AG04449 (cell line): ENCODE data around the gene ZNF701.
"Not testable (repeated sequence)": the region's sequence is repeated elsewhere in the genome, so short reads cannot be mapped to it uniquely, and the experiment has no call there.

ENCODE experiments used
- CTCF ChIA-PET: fragments of 350-600 bp; formaldehyde crosslinking; extraction: SDS; loops from one replicate; lab custom pipeline; 2021; ENCODE audit warnings: antibody characterized with exemption; lab: Yijun Ruan, JAX
- POLR2A ChIA-PET: fragments of 400-600, 350-600 bp; formaldehyde crosslinking; extraction: SDS; loops from one replicate; lab custom pipeline; 2020; ENCODE audit warnings: antibody characterized with exemption, inconsistent platforms; lab: Yijun Ruan, JAX
- DNase-seq: peaks from one replicate; pipeline ENCODE4 v3.0.0-alpha.2; 2010; ENCODE audit warnings: low read depth, low spot score
- H3K4me3 ChIP-seq: 2 replicates; pipeline ENCODE4 v1.5.1; 2011; ENCODE audit warnings: low read depth, mild to moderate bottlenecking, control low read depth, low read length
- CTCF ChIP-seq: IDR thresholded peaks from one replicate; pipeline ENCODE4 v1.5.1; 2011; ENCODE audit warnings: mild to moderate bottlenecking, moderate library complexity, low read length, control low read depth, inconsistent platforms; ENCODE audit not compliant: insufficient read depth; ENCODE audit errors: missing control alignments

ZNF701 gene

GRCh38 chr19:52532480-52532879 lies 37.6 kb upstream of the ZNF701 start:
- POLR2A ChIA-PET = no interaction called here
- TF ChIP-seq CTCF = no peak
- CTCF ChIA-PET = no interaction called here
- no peak for DNase-seq
- no peak overlapping the region for H3K4me3 ChIP-seq

DNA sequence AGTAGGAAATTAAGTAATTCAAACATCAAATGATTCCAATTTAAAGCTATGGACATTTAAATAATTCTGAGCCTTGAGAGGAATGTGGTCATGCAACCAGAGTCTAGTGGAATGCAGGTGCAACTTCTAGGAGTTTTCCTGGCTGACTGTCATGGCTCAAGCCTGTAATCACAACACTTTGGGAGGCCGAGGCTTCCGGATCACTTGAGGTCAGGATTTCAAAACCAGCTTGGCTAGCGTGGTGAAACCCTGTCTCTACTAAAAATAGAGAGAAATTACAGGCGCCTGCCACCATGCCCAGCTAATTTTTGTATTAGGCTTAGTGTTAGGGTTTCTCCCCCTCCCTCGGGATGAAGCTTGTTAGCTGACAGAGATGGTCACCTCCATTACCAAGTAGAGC lies 36.2 kb upstream of the ZNF701 start:
- ChIA-PET POLR2A (no interaction called here), CTCF (no interaction called here)
- TF ChIP-seq CTCF = no peak
- H3K4me3 ChIP-seq = no peak overlapping the region
- no peak for DNase-seq

- H3K4me3 ChIP-seq = peak overlapping the region; percentile 66
- POLR2A ChIA-PET, CTCF ChIA-PET, DNase-seq: not testable (repeated sequence)
Measured at GRCh38 chr19:52535385-52535770, 34.7 kb upstream of the ZNF701 start.

GRCh38 chr19:52535771-52536447 lies 34.2 kb upstream of the ZNF701 start:
- CTCF ChIA-PET = no interaction called here
- H3K4me3 ChIP-seq = peak overlapping the region; percentile 66
- TF ChIP-seq CTCF = peak; percentile 6
- no peak for DNase-seq
- POLR2A ChIA-PET = no interaction called here

GRCh38 chr19:52536448-52536800 lies 33.7 kb upstream of the ZNF701 start:
- ChIA-PET CTCF (no interaction called here), POLR2A (no interaction called here)
- H3K4me3 ChIP-seq = peak overlapping the region; percentile 66
- TF ChIP-seq CTCF = no peak
- no peak for DNase-seq

- CTCF ChIA-PET, DNase-seq, H3K4me3 ChIP-seq, POLR2A ChIA-PET: not testable (repeated sequence)
Measured at GRCh38 chr19:52538815-52539214, 31.3 kb upstream of the ZNF701 start.

- H3K4me3 ChIP-seq, CTCF ChIA-PET, POLR2A ChIA-PET, DNase-seq: not testable (repeated sequence)
Measured at GRCh38 chr19:52541176-52541575, 28.9 kb upstream of the ZNF701 start.

DNA sequence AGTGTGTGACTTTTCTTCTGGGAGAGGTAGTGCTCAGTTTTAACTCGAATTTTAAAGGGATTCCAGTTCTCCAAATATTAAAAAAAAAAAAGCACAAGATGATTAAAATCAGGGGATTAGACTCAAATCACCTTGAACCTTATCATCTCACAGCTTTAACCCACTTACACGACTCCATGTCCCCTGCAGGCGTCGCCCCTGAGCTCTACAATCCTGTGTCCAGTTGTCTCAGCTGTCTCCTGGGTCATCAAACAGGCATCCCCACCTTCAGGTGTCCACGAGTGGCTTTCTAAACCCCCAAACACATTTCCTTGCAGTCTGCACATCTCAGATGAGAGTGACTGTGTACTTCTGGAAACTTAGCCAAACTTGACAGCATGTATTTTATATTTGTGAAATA lies 28.5 kb upstream of the ZNF701 start:
- TF ChIP-seq CTCF = no peak
- DNase-seq = no peak
- ChIA-PET POLR2A (no interaction called here), CTCF (no interaction called here)
- no peak overlapping the region for H3K4me3 ChIP-seq

DNA sequence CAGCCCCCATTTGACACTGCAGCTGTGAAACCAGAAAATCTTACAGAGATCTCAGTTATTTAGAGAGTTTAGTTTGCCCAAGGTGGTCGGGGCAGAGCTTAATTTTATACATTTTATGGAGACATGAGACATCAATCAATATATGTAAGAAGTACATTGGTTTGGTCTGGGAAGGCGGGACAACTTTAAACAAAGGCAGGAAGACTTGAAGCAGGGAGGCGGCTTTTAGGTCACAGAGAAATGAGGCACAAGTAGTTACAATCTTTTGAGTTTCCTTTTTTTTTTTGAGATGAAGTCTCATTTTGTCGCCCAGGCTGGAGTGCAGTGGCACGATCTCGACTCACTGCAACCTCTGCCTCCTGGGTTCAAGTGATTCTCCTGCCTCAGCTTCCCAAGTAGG lies 27.5 kb upstream of the ZNF701 start:
- H3K4me3 ChIP-seq, DNase-seq, CTCF ChIA-PET, POLR2A ChIA-PET: not testable (repeated sequence)
